Brain microvascular endothelial cell (primary cell): ENCODE results near the gene TNP1.

Experiments used
- DNase-seq: peaks from one replicate; pipeline ENCODE4 v3.0.0-alpha.2; 2020
- H3K27ac ChIP-seq: fragments of 250-450 bp; sonication (Bioruptor Pico); 2 replicates; pipeline ENCODE4 v1.5.1; 2020; ENCODE audit warnings: mild to moderate bottlenecking, moderate library complexity
- H3K27me3 ChIP-seq: fragments of 250-450 bp; sonication (Bioruptor Pico); replicated peaks from 2 replicates; pipeline ENCODE4 v1.5.1; 2020; ENCODE audit warnings: mild to moderate bottlenecking
- H3K36me3 ChIP-seq: fragments of 250-450 bp; sonication (Bioruptor Pico); replicated peaks from 2 replicates; pipeline ENCODE4 v1.5.1; 2020; ENCODE audit warnings: mild to moderate bottlenecking
- H3K4me3 ChIP-seq: 2 replicates; pipeline ENCODE4 v1.5.1; 2011; ENCODE audit warnings: low read depth, mild to moderate bottlenecking, control low read depth, low read length, moderate library complexity
- CTCF ChIP-seq: IDR thresholded peaks from 2 replicates; pipeline ENCODE4 v1.5.1; 2011; ENCODE audit warnings: low read depth, mild to moderate bottlenecking, moderate library complexity, low read length, control low read depth, inconsistent platforms; ENCODE audit errors: missing control alignments
- in situ Hi-C: cut with HindIII; loops from 2 replicates; pipeline ENCODE4 v1.10.0; 2017; ENCODE audit warnings: low sequenced_read_pairs, low pct_ligation_motif_present

TNP1 gene

GRCh38 chr2:216873573-216873972 lies 13.7 kb upstream of the TNP1 start:
- in situ Hi-C loops, result no loop called here
- no peak overlapping the region for H3K27ac ChIP-seq
- H3K4me3 ChIP-seq, result no peak overlapping the region
- no peak for DNase-seq
- H3K27me3 ChIP-seq, result no peaks in the 10 kb centered on the region
- no peak for TF ChIP-seq CTCF
- no peaks in the 10 kb centered on the region for H3K36me3 ChIP-seq

GRCh38 chr2:216872624-216873023 lies 12.8 kb upstream of the TNP1 start:
- Histone ChIP-seq H3K4me3 (no peak overlapping the region), H3K36me3 (no peaks in the 10 kb centered on the region), H3K27ac (no peak overlapping the region), H3K27me3 (no peaks in the 10 kb centered on the region)
- in situ Hi-C loops, result no loop called here
- no peak for DNase-seq
- no peak for TF ChIP-seq CTCF

- no peak for TF ChIP-seq CTCF
- Histone ChIP-seq H3K27ac (no peak overlapping the region), H3K27me3 (no peaks in the 10 kb centered on the region), H3K4me3 (no peak overlapping the region), H3K36me3 (no peaks in the 10 kb centered on the region)
- no peak for DNase-seq
- in situ Hi-C loops, result no loop called here
Measured at GRCh38 chr2:216872040-216872439, 12.2 kb upstream of the TNP1 start.

- Histone ChIP-seq H3K27ac (no peak overlapping the region), H3K4me3 (no peak overlapping the region), H3K36me3 (no peaks in the 10 kb centered on the region), H3K27me3 (no peaks in the 10 kb centered on the region)
- no peak for TF ChIP-seq CTCF
- in situ Hi-C loops, result no loop called here
- DNase-seq, result no peak
Measured at GRCh38 chr2:216871333-216871934, 11.6 kb upstream of the TNP1 start.

GRCh38 chr2:216870508-216871332 lies 10.9 kb upstream of the TNP1 start:
- in situ Hi-C loops, result no loop called here
- DNase-seq, result no peak
- H3K27me3 ChIP-seq, result no peaks in the 10 kb centered on the region
- H3K36me3 ChIP-seq, result no peaks in the 10 kb centered on the region
- H3K27ac ChIP-seq, result no peak overlapping the region
- no peak for TF ChIP-seq CTCF
- H3K4me3 ChIP-seq, result no peak overlapping the region
